DOHH2 (cell line): ENCODE results near the gene ATRN.

Experiments
- H3F3A ChIP-seq: fragments of 200-600 bp; sonication (generic), shearing (Covaris generic); 2 replicates; pipeline ENCODE4 v1.6.0; 2016; ENCODE audit warnings: antibody characterized with exemption, mild to moderate bottlenecking; ENCODE audit not compliant: control insufficient read depth, insufficient read depth
- H3K27ac ChIP-seq: fragments of 200-600 bp; sonication (generic); 2 replicates; pipeline ENCODE4 v1.5.1; 2014; ENCODE audit warnings: low read depth, mild to moderate bottlenecking, low read length, moderate library complexity
- H3K27me3 ChIP-seq: fragments of 200-600 bp; sonication (generic); 2 replicates; pipeline ENCODE4 v1.6.1; 2014; ENCODE audit warnings: mild to moderate bottlenecking, low read length, mixed read lengths; ENCODE audit not compliant: control insufficient read depth
- H3K36me3 ChIP-seq: fragments of 200-600 bp; sonication (generic); 2 replicates; pipeline ENCODE4 v1.6.1; 2014; ENCODE audit warnings: mild to moderate bottlenecking, low read length, moderate library complexity, mixed read lengths; ENCODE audit not compliant: control insufficient read depth
- H3K4me1 ChIP-seq: fragments of 200-600 bp; sonication (generic); 2 replicates; pipeline ENCODE4 v1.6.1; 2014; ENCODE audit warnings: mild to moderate bottlenecking, low read length, mixed read lengths; ENCODE audit not compliant: control insufficient read depth
- H3K4me2 ChIP-seq: fragments of 200-600 bp; sonication (generic); 2 replicates; pipeline ENCODE4 v1.6.0; 2014; ENCODE audit warnings: mild to moderate bottlenecking, low read length, moderate library complexity
- H3K4me3 ChIP-seq: fragments of 200-600 bp; sonication (generic); 2 replicates; pipeline ENCODE4 v1.5.1; 2014; ENCODE audit warnings: mild to moderate bottlenecking, low read length, mixed read lengths
- H3K79me2 ChIP-seq: fragments of 200-600 bp; sonication (generic); 2 replicates; pipeline ENCODE4 v1.6.1; 2014; ENCODE audit warnings: mild to moderate bottlenecking, low read length, mixed read lengths; ENCODE audit not compliant: control insufficient read depth
- H3K9me2 ChIP-seq: fragments of 200-600 bp; sonication (generic); replicated peaks from 2 replicates; pipeline ENCODE4 v1.6.1; 2014; ENCODE audit warnings: mild to moderate bottlenecking, low read length, mixed read lengths; ENCODE audit not compliant: control insufficient read depth
- H3K9me3 ChIP-seq: fragments of 200-600 bp; sonication (generic); 2 replicates; pipeline ENCODE4 v1.6.1; 2014; ENCODE audit warnings: antibody characterized with exemption, low read length, mixed read lengths; ENCODE audit not compliant: control insufficient read depth, insufficient read depth
- H4K20me1 ChIP-seq: fragments of 200-600 bp; sonication (generic); 2 replicates; pipeline ENCODE4 v1.6.0; 2014; ENCODE audit warnings: low read depth, mild to moderate bottlenecking, antibody characterized with exemption, low read length, moderate library complexity; ENCODE audit not compliant: control insufficient read depth, insufficient read depth
- CTCF ChIP-seq: fragments of 200-600 bp; sonication (generic); IDR thresholded peaks from one replicate; pipeline ENCODE4 v1.5.1; 2014; ENCODE audit warnings: antibody characterized with exemption, mild to moderate bottlenecking, low read depth, low read length; ENCODE audit not compliant: poor library complexity, severe bottlenecking
- EZH2phosphoT487 ChIP-seq: fragments of 200-600 bp; sonication (generic); IDR thresholded peaks from 2 replicates; pipeline ENCODE4 v1.6.1; 2017; ENCODE audit warnings: borderline replicate concordance, mild to moderate bottlenecking, antibody characterized with exemption, low read length, moderate library complexity, mixed read lengths

The ATRN gene

GRCh38 chr20:3551681-3552434 lies 81.0 kb downstream of the ATRN start:
- Histone ChIP-seq H3K9me3 (no peaks in the 10 kb centered on the region), H3K4me2 (no peak overlapping the region), H4K20me1 (no peaks in the 10 kb centered on the region), H3K79me2 (no peaks in the 10 kb centered on the region), H3K4me1 (0 out of 2 replicates have a peak, but pooled peaks cover 3% of the 10 kb centered on the region), H3K4me3 (no peak overlapping the region), H3F3A (no peaks in the 10 kb centered on the region), H3K36me3 (no peaks in the 10 kb centered on the region), H3K9me2 (no peaks in the 10 kb centered on the region), H3K27me3 (no peaks in the 10 kb centered on the region), H3K27ac (no peak overlapping the region)
- TF ChIP-seq EZH2phosphoT487 (no peak), CTCF (no peak)

GRCh38 chr20:3553663-3554062 lies 82.8 kb downstream of the ATRN start:
- no peaks in the 10 kb centered on the region for H3K79me2 ChIP-seq
- H3K9me2 ChIP-seq: no peaks in the 10 kb centered on the region
- H4K20me1 ChIP-seq: no peaks in the 10 kb centered on the region
- no peaks in the 10 kb centered on the region for H3K9me3 ChIP-seq
- no peaks in the 10 kb centered on the region for H3K36me3 ChIP-seq
- TF ChIP-seq CTCF (no peak), EZH2phosphoT487 (no peak)
- no peaks in the 10 kb centered on the region for H3K27me3 ChIP-seq
- H3F3A ChIP-seq: no peaks in the 10 kb centered on the region
- H3K4me1 ChIP-seq: 0 out of 2 replicates have a peak, but pooled peaks cover 3% of the 10 kb centered on the region
- H3K4me2 ChIP-seq: no peak overlapping the region
- no peak overlapping the region for H3K4me3 ChIP-seq
- H3K27ac ChIP-seq: no peak overlapping the region

GRCh38 chr20:3557237-3557785 lies 86.5 kb downstream of the ATRN start:
- Histone ChIP-seq H3K27me3 (no peaks in the 10 kb centered on the region), H3K27ac (no peak overlapping the region), H3K4me1 (peaks cover 22% of the 10 kb centered on the region), H4K20me1 (no peaks in the 10 kb centered on the region), H3F3A (no peaks in the 10 kb centered on the region), H3K9me3 (no peaks in the 10 kb centered on the region), H3K4me3 (no peak overlapping the region), H3K36me3 (peaks cover 5% of the 10 kb centered on the region; the same call in 1 of the 2 replicates), H3K9me2 (no peaks in the 10 kb centered on the region), H3K4me2 (no peak overlapping the region), H3K79me2 (no peaks in the 10 kb centered on the region)
- no peak for TF ChIP-seq CTCF
- TF ChIP-seq EZH2phosphoT487: no peak
